Ishikawa (cell line): Measurements from ENCODE around the gene CIB2.

Experiments
- CEBPB ChIP-seq: IDR thresholded peaks from 2 replicates; pipeline ENCODE4 v1.6.1; 2012
- CREB1 ChIP-seq: IDR thresholded peaks from 2 replicates; pipeline ENCODE4 v1.6.1; 2012; ENCODE audit warnings: low read depth
- EGR1 ChIP-seq: IDR thresholded peaks from 2 replicates; pipeline ENCODE4 v1.6.1; 2012
- EP300 ChIP-seq: IDR thresholded peaks from 2 replicates; pipeline ENCODE4 v1.6.1; 2012; ENCODE audit warnings: borderline replicate concordance
- FOXM1 ChIP-seq: IDR thresholded peaks from 2 replicates; pipeline ENCODE4 v1.6.1; 2012; ENCODE audit warnings: low read depth, borderline replicate concordance
- MAX ChIP-seq: IDR thresholded peaks from 2 replicates; pipeline ENCODE4 v1.6.1; 2012
- NFIC ChIP-seq: IDR thresholded peaks from 2 replicates; pipeline ENCODE4 v1.6.1; 2012
- RAD21 ChIP-seq: IDR thresholded peaks from 2 replicates; pipeline ENCODE4 v1.6.1; 2012; ENCODE audit warnings: low read depth
- REST ChIP-seq: IDR thresholded peaks from 2 replicates; pipeline ENCODE4 v1.6.1; 2012; ENCODE audit warnings: low read depth, mild to moderate bottlenecking
- TAF1 ChIP-seq: IDR thresholded peaks from 2 replicates; pipeline ENCODE4 v1.6.1; 2012; ENCODE audit warnings: low read depth, mild to moderate bottlenecking
- TCF12 ChIP-seq: IDR thresholded peaks from 2 replicates; pipeline ENCODE4 v1.6.1; 2012; ENCODE audit warnings: low read depth
- TEAD4 ChIP-seq: IDR thresholded peaks from 2 replicates; pipeline ENCODE4 v1.6.1; 2012
- USF1 ChIP-seq: IDR thresholded peaks from 2 replicates; pipeline ENCODE4 v1.6.1; 2012
- YY1 ChIP-seq: IDR thresholded peaks from 2 replicates; pipeline ENCODE4 v1.6.1; 2012; ENCODE audit warnings: low read depth
- ZBTB7A ChIP-seq: IDR thresholded peaks from 2 replicates; pipeline ENCODE4 v1.6.1; 2012; ENCODE audit warnings: low read depth

CIB2 gene

GRCh38 chr15:78060232-78060631 is 71.0 kb downstream of the CIB2 start:
- TF ChIP-seq USF1 (no peak), NFIC (no peak), TEAD4 (no peak), TCF12 (no peak), YY1 (no peak), CREB1 (no peak)

GRCh38 chr15:78059110-78059839 is 72.0 kb downstream of the CIB2 start:
- no peak for TF ChIP-seq TEAD4
- no peak for TF ChIP-seq USF1
- no peak for TF ChIP-seq RAD21
- TF ChIP-seq CEBPB = no peak
- TF ChIP-seq EP300 = no peak
- TF ChIP-seq TAF1 = no peak
- TF ChIP-seq ZBTB7A = no peak
- no peak for TF ChIP-seq REST
- TF ChIP-seq YY1 = no peak
- TF ChIP-seq MAX = no peak
- no peak for TF ChIP-seq NFIC
- TF ChIP-seq FOXM1 = no peak
- no peak for TF ChIP-seq TCF12
- no peak for TF ChIP-seq EGR1
- no peak for TF ChIP-seq CREB1

GRCh38 chr15:78058401-78058935 is 72.8 kb downstream of the CIB2 start:
- TF ChIP-seq EP300 = no peak

- TF ChIP-seq RAD21 (no peak), FOXM1 (no peak), CREB1 (no peak), EGR1 (no peak), ZBTB7A (no peak)
Measured at GRCh38 chr15:78057803-78058202, 73.4 kb downstream of the CIB2 start.

GRCh38 chr15:78056714-78057269 is 74.5 kb downstream of the CIB2 start:
- TF ChIP-seq CEBPB (no peak), MAX (no peak), TAF1 (no peak), TCF12 (no peak), REST (no peak), ZBTB7A (no peak), EGR1 (no peak), NFIC (no peak), FOXM1 (no peak), CREB1 (no peak), TEAD4 (no peak), EP300 (no peak), RAD21 (no peak), YY1 (no peak), USF1 (no peak)
